OCI-LY1 (cell line): ENCODE data around the gene FOXA3.

Experiments used
- H2AFZ ChIP-seq: fragments of 200-600 bp; sonication (generic), shearing (Covaris generic); 2 replicates; pipeline ENCODE4 v1.6.0; 2014; ENCODE audit warnings: antibody characterized with exemption, mild to moderate bottlenecking, low read length
- H3F3A ChIP-seq: fragments of 200-600 bp; sonication (generic), shearing (Covaris generic); 2 replicates; pipeline ENCODE4 v1.6.0; 2014; ENCODE audit warnings: mild to moderate bottlenecking, antibody characterized with exemption, low read length, moderate library complexity; ENCODE audit not compliant: insufficient read depth
- H3K27ac ChIP-seq: fragments of 200-600 bp; sonication (generic); 2 replicates; pipeline ENCODE4 v1.5.1; 2014; ENCODE audit warnings: low read length, mixed run types, mild to moderate bottlenecking, low read depth; ENCODE audit not compliant: poor library complexity, severe bottlenecking
- H3K27me3 ChIP-seq: fragments of 200-600 bp; sonication (generic); 2 replicates; pipeline ENCODE4 v1.6.0; 2014; ENCODE audit warnings: antibody characterized with exemption, mild to moderate bottlenecking, low read length, moderate library complexity; ENCODE audit not compliant: insufficient read depth
- H3K36me3 ChIP-seq: fragments of 200-600 bp; sonication (generic); 2 replicates; pipeline ENCODE4 v1.6.1; 2014; ENCODE audit warnings: mild to moderate bottlenecking, antibody characterized with exemption, low read length, moderate library complexity, mixed read lengths; ENCODE audit not compliant: insufficient read depth
- H3K4me1 ChIP-seq: fragments of 200-600 bp; sonication (generic); 2 replicates; pipeline ENCODE4 v1.5.1; 2014; ENCODE audit warnings: mild to moderate bottlenecking, low read length, moderate library complexity; ENCODE audit not compliant: insufficient read depth, severe bottlenecking
- H3K4me2 ChIP-seq: fragments of 200-600 bp; sonication (generic), shearing (Covaris generic); 2 replicates; pipeline ENCODE4 v1.6.1; 2014; ENCODE audit warnings: low read length
- H3K4me3 ChIP-seq: fragments of 200-600 bp; sonication (generic); 2 replicates; pipeline ENCODE4 v1.5.1; 2014; ENCODE audit warnings: low read length, low read depth, mild to moderate bottlenecking, mixed read lengths; ENCODE audit not compliant: poor library complexity, severe bottlenecking
- H3K79me2 ChIP-seq: fragments of 200-600 bp; shearing (Covaris generic); 2 replicates; pipeline ENCODE4 v1.6.1; 2016; ENCODE audit warnings: mixed run types, low read length, mixed read lengths; ENCODE audit not compliant: insufficient read depth
- H3K9ac ChIP-seq: fragments of 200-600 bp; sonication (generic), shearing (Covaris generic); 2 replicates; pipeline ENCODE4 v1.6.1; 2014; ENCODE audit warnings: mild to moderate bottlenecking, low read length, mixed read lengths
- H3K9me2 ChIP-seq: fragments of 200-600 bp; sonication (generic), shearing (Covaris generic); 2 replicates; pipeline ENCODE4 v1.6.1; 2014; ENCODE audit warnings: low read depth, mild to moderate bottlenecking, low read length, mixed read lengths
- H3K9me3 ChIP-seq: fragments of 200-600 bp; shearing (Covaris generic); 2 replicates; pipeline ENCODE4 v1.6.1; 2014; ENCODE audit warnings: low read length, mixed read lengths
- H4K20me1 ChIP-seq: fragments of 200-600 bp; sonication (generic), shearing (Covaris generic); 2 replicates; pipeline ENCODE4 v1.6.0; 2016; ENCODE audit warnings: mild to moderate bottlenecking, low read length; ENCODE audit not compliant: insufficient read depth
- CTCF ChIP-seq: fragments of 200-600 bp; sonication (generic), shearing (Covaris generic); IDR thresholded peaks from 2 replicates; pipeline ENCODE4 v1.5.1; 2017; ENCODE audit warnings: mild to moderate bottlenecking, antibody characterized with exemption, low read length, moderate library complexity, mixed read lengths
- EZH2 ChIP-seq: fragments of 200-600 bp; sonication (generic), shearing (Covaris generic); IDR thresholded peaks from 2 replicates; pipeline ENCODE4 v1.8.0; 2017; ENCODE audit warnings: borderline replicate concordance, mixed run types, mild to moderate bottlenecking, antibody characterized with exemption, low read length, moderate library complexity, mixed read lengths

The FOXA3 gene

GRCh38 chr19:45828523-45828922 is 35.6 kb upstream of the FOXA3 start:
- H3K4me2 ChIP-seq = no peak overlapping the region
- no peaks in the 10 kb centered on the region for H3K9me2 ChIP-seq
- H3K27me3 ChIP-seq = no peaks in the 10 kb centered on the region
- H3K36me3 ChIP-seq = peaks cover 84% of the 10 kb centered on the region
- H3F3A ChIP-seq = no peaks in the 10 kb centered on the region
- no peak overlapping the region for H3K27ac ChIP-seq
- TF ChIP-seq CTCF (no peak), EZH2 (no peak)
- no peak overlapping the region for H3K9ac ChIP-seq
- no peaks in the 10 kb centered on the region for H3K9me3 ChIP-seq
- no peak overlapping the region for H3K4me3 ChIP-seq
- peaks cover 18% of the 10 kb centered on the region for H3K4me1 ChIP-seq
- H3K79me2 ChIP-seq = no peaks in the 10 kb centered on the region
- H4K20me1 ChIP-seq = no peaks in the 10 kb centered on the region
- no peak overlapping the region for H2AFZ ChIP-seq

- TF ChIP-seq EZH2 (no peak), CTCF (no peak)
- H3K27me3 ChIP-seq = no peaks in the 10 kb centered on the region
- H3F3A ChIP-seq = no peaks in the 10 kb centered on the region
Measured at GRCh38 chr19:45828945-45829344, 35.2 kb upstream of the FOXA3 start.

GRCh38 chr19:45834970-45835369 is 29.2 kb upstream of the FOXA3 start:
- Histone ChIP-seq H3K27ac (no peak overlapping the region), H3K9me3 (no peaks in the 10 kb centered on the region), H3K9me2 (no peaks in the 10 kb centered on the region), H2AFZ (no peak overlapping the region), H3K36me3 (peaks cover 89% of the 10 kb centered on the region), H3K4me1 (no peaks in the 10 kb centered on the region), H3K9ac (no peak overlapping the region), H3F3A (no peaks in the 10 kb centered on the region), H3K4me3 (no peak overlapping the region), H3K4me2 (no peak overlapping the region), H4K20me1 (no peaks in the 10 kb centered on the region), H3K27me3 (no peaks in the 10 kb centered on the region), H3K79me2 (no peaks in the 10 kb centered on the region)
- no peak for TF ChIP-seq EZH2
- no peak for TF ChIP-seq CTCF

More at GRCh38 chr19:45828945-45829344, 35.2 kb upstream of the FOXA3 start:
- Histone ChIP-seq H3K9me2 (no peaks in the 10 kb centered on the region), H2AFZ (no peak overlapping the region), H3K27ac (no peak overlapping the region), H3K4me1 (peaks cover 14% of the 10 kb centered on the region), H3K4me3 (no peak overlapping the region), H4K20me1 (no peaks in the 10 kb centered on the region), H3K9ac (no peak overlapping the region), H3K79me2 (no peaks in the 10 kb centered on the region), H3K4me2 (no peak overlapping the region), H3K9me3 (no peaks in the 10 kb centered on the region), H3K36me3 (peaks cover 86% of the 10 kb centered on the region)
